Left ventricle myocardium inferior (tissue), 1 donor: ENCODE measurements around the gene DAPK1. TPM values are rescaled to one million over a fixed set of nuclear protein-coding genes. Genes with fewer than 3 reads are reported as not detected.

Experiments
- DNase-seq: peaks from one replicate; pipeline ENCODE4 v3.0.0-alpha.2; 2020
- H3K27ac ChIP-seq: fragments of 200-600 bp; replicated peaks from 2 replicates; pipeline ENCODE4 v1.8.0; 2021
- H3K27me3 ChIP-seq: fragments of 200-600 bp; 2 replicates; pipeline ENCODE4 v1.8.0; 2021; ENCODE audit warnings: low read depth
- H3K36me3 ChIP-seq: fragments of 200-600 bp; 2 replicates; pipeline ENCODE4 v1.8.0; 2021
- H3K4me1 ChIP-seq: fragments of 200-600 bp; 2 replicates; pipeline ENCODE4 v1.8.0; 2021
- H3K4me3 ChIP-seq: fragments of 200-600 bp; 2 replicates; pipeline ENCODE4 v1.8.0; 2021; ENCODE audit warnings: mild to moderate bottlenecking, moderate library complexity
- H3K9me3 ChIP-seq: fragments of 200-600 bp; replicated peaks from 2 replicates; pipeline ENCODE4 v1.8.0; 2021
- intact Hi-C: fragments of 100-400 bp; cut with micrococcal nuclease; formaldehyde crosslinking; loops from one replicate; pipeline ENCODE4 v1.11.0; 2022
- total RNA-seq: library from RNA; stranded (reverse); fragmentation: NEBNext Ultra II Directional; extraction: Animal tissue kit (Norgen Biotek cat#: 25700); gene quantifications from one replicate; pipeline ENCODE4 v1.2.1, GENCODE V29; 2021
- TF ChIP-seq, protein P1 (sequence below): fragments of 200-600 bp; IDR thresholded peaks from 2 replicates; pipeline ENCODE4 v1.8.0; 2021; ENCODE audit warnings: antibody characterized with exemption, mild to moderate bottlenecking, borderline replicate concordance
- donor health status: DM: no; HTN: yes; CAD: no; lungs with severe emphysema.

DAPK1 gene
- total RNA-seq, 1 donor from 2014 or later = 5.5 TPM

- intact Hi-C loops = no loop called here
- peaks cover 10% of the 10 kb centered on the region for H3K4me1 ChIP-seq
- TF ChIP-seq, protein P1, sequence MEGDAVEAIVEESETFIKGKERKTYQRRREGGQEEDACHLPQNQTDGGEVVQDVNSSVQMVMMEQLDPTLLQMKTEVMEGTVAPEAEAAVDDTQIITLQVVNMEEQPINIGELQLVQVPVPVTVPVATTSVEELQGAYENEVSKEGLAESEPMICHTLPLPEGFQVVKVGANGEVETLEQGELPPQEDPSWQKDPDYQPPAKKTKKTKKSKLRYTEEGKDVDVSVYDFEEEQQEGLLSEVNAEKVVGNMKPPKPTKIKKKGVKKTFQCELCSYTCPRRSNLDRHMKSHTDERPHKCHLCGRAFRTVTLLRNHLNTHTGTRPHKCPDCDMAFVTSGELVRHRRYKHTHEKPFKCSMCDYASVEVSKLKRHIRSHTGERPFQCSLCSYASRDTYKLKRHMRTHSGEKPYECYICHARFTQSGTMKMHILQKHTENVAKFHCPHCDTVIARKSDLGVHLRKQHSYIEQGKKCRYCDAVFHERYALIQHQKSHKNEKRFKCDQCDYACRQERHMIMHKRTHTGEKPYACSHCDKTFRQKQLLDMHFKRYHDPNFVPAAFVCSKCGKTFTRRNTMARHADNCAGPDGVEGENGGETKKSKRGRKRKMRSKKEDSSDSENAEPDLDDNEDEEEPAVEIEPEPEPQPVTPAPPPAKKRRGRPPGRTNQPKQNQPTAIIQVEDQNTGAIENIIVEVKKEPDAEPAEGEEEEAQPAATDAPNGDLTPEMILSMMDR = no peak
- no peaks in the 10 kb centered on the region for H3K36me3 ChIP-seq
- H3K9me3 ChIP-seq = no peaks in the 10 kb centered on the region
- H3K27me3 ChIP-seq = no peaks in the 10 kb centered on the region
- no peak overlapping the region for H3K4me3 ChIP-seq
- H3K27ac ChIP-seq = no peak overlapping the region
- DNase-seq = no peak
Observed at GRCh38 chr9:87682618-87683017, 185.0 kb downstream of the DAPK1 start.

- H3K9me3 ChIP-seq = no peaks in the 10 kb centered on the region
- H3K4me1 ChIP-seq = peaks cover 9% of the 10 kb centered on the region
- no peak overlapping the region for H3K4me3 ChIP-seq
- intact Hi-C loops = loop anchor here (2.0 kb wide), 1 partner anchor 129 kb away; no protein-coding TSS in a partner anchor
- TF ChIP-seq, protein P1 = no peak
- DNase-seq = no peak
- no peak overlapping the region for H3K27ac ChIP-seq
- H3K36me3 ChIP-seq = no peaks in the 10 kb centered on the region
- H3K27me3 ChIP-seq = no peaks in the 10 kb centered on the region
Observed at GRCh38 chr9:87683751-87684626, 186.3 kb downstream of the DAPK1 start.

- DNase-seq = no peak
- Histone ChIP-seq H3K4me3 (no peak overlapping the region), H3K27me3 (no peaks in the 10 kb centered on the region), H3K27ac (no peak overlapping the region), H3K36me3 (no peaks in the 10 kb centered on the region), H3K9me3 (no peaks in the 10 kb centered on the region), H3K4me1 (peaks cover 9% of the 10 kb centered on the region)
- intact Hi-C loops = loop anchor here (2.0 kb wide), 1 partner anchor 128 kb away; no protein-coding TSS in a partner anchor
- TF ChIP-seq, protein P1 = peak; percentile 84
Observed at GRCh38 chr9:87684627-87685219, 187.1 kb downstream of the DAPK1 start.

DNA sequence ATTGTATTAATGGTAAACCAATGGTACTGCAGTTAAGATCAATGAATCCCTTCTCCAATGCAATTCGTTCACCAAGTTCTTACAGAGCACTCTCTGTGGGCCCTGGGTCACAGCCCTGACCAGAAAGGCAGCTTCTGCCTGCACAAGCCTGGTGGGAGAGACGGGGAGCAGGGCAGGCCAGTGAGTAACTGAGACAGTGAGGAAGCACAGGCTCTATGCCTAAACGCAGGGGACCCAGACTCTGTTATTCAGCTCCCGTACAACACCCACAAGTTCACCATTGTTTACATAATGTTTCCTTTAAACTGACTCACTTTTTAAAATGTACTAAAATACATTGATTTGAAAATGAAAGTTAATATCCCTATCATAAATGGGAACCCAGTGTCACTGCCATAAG is 187.8 kb downstream of the DAPK1 start:
- intact Hi-C loops = loop anchor here (2.0 kb wide), 1 partner anchor 127 kb away; no protein-coding TSS in a partner anchor
- H3K4me1 ChIP-seq = peaks cover 9% of the 10 kb centered on the region
- no peak overlapping the region for H3K4me3 ChIP-seq
- H3K9me3 ChIP-seq = no peaks in the 10 kb centered on the region
- no peak overlapping the region for H3K27ac ChIP-seq
- TF ChIP-seq, protein P1 = no peak
- no peaks in the 10 kb centered on the region for H3K27me3 ChIP-seq
- H3K36me3 ChIP-seq = no peaks in the 10 kb centered on the region
- DNase-seq = no peak

DNA sequence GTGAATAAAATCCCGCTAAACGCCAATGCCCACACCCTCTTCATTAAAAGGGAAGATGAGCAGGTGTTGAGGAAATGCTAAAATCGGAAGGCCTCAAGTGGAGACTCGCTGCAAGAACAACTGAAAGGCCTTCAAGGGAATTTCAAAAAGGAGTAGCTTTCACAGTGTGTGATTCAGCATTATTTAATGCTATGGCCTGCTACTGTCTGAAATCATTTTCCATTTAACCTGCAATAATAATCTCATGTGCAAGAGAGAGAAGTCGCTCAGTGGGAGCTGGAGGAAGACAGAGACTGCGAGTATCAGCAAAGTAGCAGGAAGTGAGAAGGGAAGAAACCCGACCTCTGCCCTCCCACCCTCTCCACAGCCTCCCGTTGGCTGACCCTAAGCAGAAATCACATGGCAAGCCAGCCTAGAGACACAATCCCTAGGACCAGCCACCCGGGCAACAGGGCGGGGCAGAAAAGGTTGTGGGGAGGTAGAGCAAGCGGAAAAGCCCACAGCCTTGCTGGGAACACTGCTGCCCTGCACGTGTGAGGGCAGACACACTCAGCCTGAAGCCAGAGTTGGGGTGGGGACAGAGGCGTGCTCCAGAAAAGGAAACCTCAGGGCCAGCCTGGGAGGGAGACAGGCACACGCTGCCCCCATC is 188.3 kb downstream of the DAPK1 start:
- Histone ChIP-seq H3K27ac (peak overlapping the region; percentile 33), H3K9me3 (no peaks in the 10 kb centered on the region), H3K27me3 (no peaks in the 10 kb centered on the region), H3K4me3 (no peak overlapping the region), H3K36me3 (no peaks in the 10 kb centered on the region), H3K4me1 (peaks cover 9% of the 10 kb centered on the region)
- TF ChIP-seq, protein P1 = no peak
- DNase-seq = no peak
- intact Hi-C loops = loop anchor here (2.0 kb wide), 1 partner anchor 127 kb away; no protein-coding TSS in a partner anchor
